GM12874 (cell line): ENCODE results near the gene SLC46A3.

Experiments used
- CTCF ChIP-seq: IDR thresholded peaks from 2 replicates; pipeline ENCODE4 v1.5.1; 2011; ENCODE audit warnings: low read depth, mild to moderate bottlenecking, control low read depth, low read length, moderate library complexity; ENCODE audit not compliant: insufficient read depth

SLC46A3 gene

GRCh38 chr13:28718543-28719226 lies at the start of gene SLC46A3:
Gene SLC46A3, minus strand, starts transcription at chr13:28718970. Its CDS starts 972 bp downstream, at chr13:28717998.
- TF ChIP-seq CTCF, result 0 out of 2 replicates have a peak, but pooled peaks have one; percentile 18

- TF ChIP-seq CTCF, result no peak
Observed at GRCh38 chr13:28763887-28764286, 45.1 kb upstream of the SLC46A3 start.

- no peak for TF ChIP-seq CTCF
Observed at GRCh38 chr13:28761586-28761985, 42.8 kb upstream of the SLC46A3 start.

GRCh38 chr13:28755546-28755870 lies 36.7 kb upstream of the SLC46A3 start:
- no peak for TF ChIP-seq CTCF

- TF ChIP-seq CTCF, result no peak
Observed at GRCh38 chr13:28754698-28755545, 36.2 kb upstream of the SLC46A3 start.

- no peak for TF ChIP-seq CTCF
Observed at GRCh38 chr13:28753946-28754345, 35.2 kb upstream of the SLC46A3 start.

- no peak for TF ChIP-seq CTCF
Observed at GRCh38 chr13:28753208-28753892, 34.6 kb upstream of the SLC46A3 start.
